ENCODE data around the gene LEMD1.

- TF ChIP-seq, protein P1, sequence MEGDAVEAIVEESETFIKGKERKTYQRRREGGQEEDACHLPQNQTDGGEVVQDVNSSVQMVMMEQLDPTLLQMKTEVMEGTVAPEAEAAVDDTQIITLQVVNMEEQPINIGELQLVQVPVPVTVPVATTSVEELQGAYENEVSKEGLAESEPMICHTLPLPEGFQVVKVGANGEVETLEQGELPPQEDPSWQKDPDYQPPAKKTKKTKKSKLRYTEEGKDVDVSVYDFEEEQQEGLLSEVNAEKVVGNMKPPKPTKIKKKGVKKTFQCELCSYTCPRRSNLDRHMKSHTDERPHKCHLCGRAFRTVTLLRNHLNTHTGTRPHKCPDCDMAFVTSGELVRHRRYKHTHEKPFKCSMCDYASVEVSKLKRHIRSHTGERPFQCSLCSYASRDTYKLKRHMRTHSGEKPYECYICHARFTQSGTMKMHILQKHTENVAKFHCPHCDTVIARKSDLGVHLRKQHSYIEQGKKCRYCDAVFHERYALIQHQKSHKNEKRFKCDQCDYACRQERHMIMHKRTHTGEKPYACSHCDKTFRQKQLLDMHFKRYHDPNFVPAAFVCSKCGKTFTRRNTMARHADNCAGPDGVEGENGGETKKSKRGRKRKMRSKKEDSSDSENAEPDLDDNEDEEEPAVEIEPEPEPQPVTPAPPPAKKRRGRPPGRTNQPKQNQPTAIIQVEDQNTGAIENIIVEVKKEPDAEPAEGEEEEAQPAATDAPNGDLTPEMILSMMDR (IDR thresholded peaks at IDR 0.05) = no peak
- no peak for TF ChIP-seq POLR2A (IDR thresholded peaks at IDR 0.05)
These were observed 918 bp downstream of the LEMD1 start for GRCh38 chr1:205420938-205421337.
